NCI-H460 (cell line): ENCODE data around the gene PYGB. TPM values are rescaled to one million over a fixed set of nuclear protein-coding genes. Genes with fewer than 3 reads are reported as not detected.
"Not testable (repeated sequence)": the region's sequence is repeated elsewhere in the genome, so short reads cannot be mapped to it uniquely, and the experiment has no call there.

ENCODE experiments used
- DNase-seq: peaks from one replicate; pipeline ENCODE4 v3.0.0-alpha.2; 2016; ENCODE audit warnings: low read depth; ENCODE audit errors: extremely low read depth
- total RNA-seq: library from RNA; depleted of rRNA; stranded (reverse); fragments of >200 nt; shearing (Covaris generic); gene quantifications from 2 replicates; pipeline ENCODE4 v1.2.3, GENCODE V29; 2014

The PYGB gene
- total RNA-seq, 1 experiment from 2014 or later: 453 TPM

GRCh38 chr20:25227317-25227831 lies 20.5 kb upstream of the PYGB start:
- DNase-seq: no peak

- DNase-seq: no peak
Measured at GRCh38 chr20:25229486-25230165, 18.3 kb upstream of the PYGB start.

GRCh38 chr20:25230166-25230831 lies 17.6 kb upstream of the PYGB start:
- DNase-seq: no peak

GRCh38 chr20:25233016-25233772 lies 14.7 kb upstream of the PYGB start:
- DNase-seq: peak; percentile 97

GRCh38 chr20:25234009-25234849 lies 13.7 kb upstream of the PYGB start:
- DNase-seq: not testable (repeated sequence)

GRCh38 chr20:25236450-25237304 lies 11.2 kb upstream of the PYGB start:
- DNase-seq: peak; percentile 72

GRCh38 chr20:25237610-25238318 lies 10.1 kb upstream of the PYGB start:
- DNase-seq: peak; percentile 100

GRCh38 chr20:25238319-25239037 lies 9.4 kb upstream of the PYGB start:
- peak; percentile 72 for DNase-seq

GRCh38 chr20:25239387-25240370 lies 8.2 kb upstream of the PYGB start:
- no peak for DNase-seq

GRCh38 chr20:25240851-25241658 lies 6.8 kb upstream of the PYGB start:
- not testable (repeated sequence) for DNase-seq

GRCh38 chr20:25241659-25241955 lies 6.3 kb upstream of the PYGB start:
- not testable (repeated sequence) for DNase-seq

GRCh38 chr20:25242231-25242630 lies 5.7 kb upstream of the PYGB start:
- DNase-seq: no peak

- no peak for DNase-seq
Measured at GRCh38 chr20:25243416-25243979, 4.4 kb upstream of the PYGB start.

GRCh38 chr20:25244976-25245375 lies 2.9 kb upstream of the PYGB start:
- no peak for DNase-seq

- no peak for DNase-seq
Measured at GRCh38 chr20:25245461-25245860, 2.4 kb upstream of the PYGB start.
